T-cell (primary cell): ENCODE measurements around the gene MYZAP. TPM values are rescaled to one million over a fixed set of nuclear protein-coding genes. Genes with fewer than 3 reads are reported as not detected.

Experiments used
- ATAC-seq, 4 experiments: fragments of 200-7000 bp in 3 of 4; fragments of 150-1000 bp in 1 of 4; cut with Tn5 transposase; replicated peaks in 1 of 4; 1 replicate in 3 of 4; 2 replicates in 1 of 4; pipeline ENCODE4 v1.10.0; 2021; ENCODE audit warnings: moderate library complexity in 3 of 4, mild to moderate bottlenecking in 2 of 4, moderate number of reproducible peaks in 1 of 4
- CTCF ChIA-PET, 2 donors: fragments of 300-600 bp; sonication (Branson Sonifier 250); formaldehyde crosslinking; loops; one replicate each; lab custom pipeline; 2022; ENCODE audit warnings: antibody characterized with exemption in 2 of 2; lab: Charles Lee
- POLR2A ChIA-PET, 2 donors: fragments of 300-600 bp; sonication (Branson Sonifier 250); formaldehyde crosslinking; loops; one replicate each; lab custom pipeline; 2022; ENCODE audit warnings: antibody characterized with exemption in 2 of 2; lab: Charles Lee
- DNase-seq, 35 experiments: peaks; one replicate each; pipeline versions ENCODE4 v3.0.0 to v3.0.0-alpha.2; 2013 to 2023
- H3K27ac ChIP-seq: one replicate; pipeline ENCODE4 v1.5.1; 2013; ENCODE audit warnings: low read length
- H3K27me3 ChIP-seq, 2 experiments: replicated peaks in 1 of 2; 1 replicate in 1 of 2; 2 replicates in 1 of 2; pipeline versions ENCODE4 v1.6.1 to v1.7.0; 2013; ENCODE audit warnings: low read length in 1 of 2, mixed read lengths in 1 of 2; ENCODE audit not compliant: control insufficient read depth in 2 of 2, insufficient read depth in 2 of 2; ENCODE audit errors: extremely low read depth in 1 of 2
- H3K36me3 ChIP-seq, 2 donors: 1 replicate in 1 of 2; 2 replicates in 1 of 2; pipeline versions ENCODE4 v1.6.1 to v1.7.0; 2013; ENCODE audit warnings: low read length in 1 of 2; ENCODE audit not compliant: control insufficient read depth in 2 of 2, insufficient read depth in 1 of 2; ENCODE audit errors: extremely low read depth in 1 of 2
- H3K4me1 ChIP-seq, 2 experiments: 1 replicate in 1 of 2; 2 replicates in 1 of 2; pipeline versions ENCODE4 v1.6.1 to v1.7.0; 2013; ENCODE audit warnings: low read length in 2 of 2, mixed read lengths in 1 of 2; ENCODE audit not compliant: insufficient read depth in 2 of 2, control insufficient read depth in 1 of 2; ENCODE audit errors: extremely low read depth in 1 of 2
- H3K4me3 ChIP-seq, 2 donors: 1 replicate in 1 of 2; 2 replicates in 1 of 2; pipeline versions ENCODE4 v1.5.1 to v1.7.0; 2013; ENCODE audit warnings: mild to moderate bottlenecking in 2 of 2, low read length in 1 of 2, moderate library complexity in 1 of 2; ENCODE audit not compliant: control insufficient read depth in 1 of 2; ENCODE audit errors: extremely low read depth in 1 of 2
- H3K9me3 ChIP-seq: 2 replicates; pipeline ENCODE4 v1.7.0; 2013
- H3K27ac Mint-ChIP-seq, 2 donors: one replicate each; pipeline ENCODE4 v1.8.0; 2020 to 2021; ENCODE audit warnings: mild to moderate bottlenecking in 2 of 2, mixed read lengths in 2 of 2
- H3K27me3 Mint-ChIP-seq, 2 donors: one replicate each; pipeline ENCODE4 v1.8.0; 2021 to 2022; ENCODE audit warnings: mixed read lengths in 2 of 2
- H3K36me3 Mint-ChIP-seq: one replicate; pipeline ENCODE4 v1.8.0; 2021; ENCODE audit warnings: mixed read lengths
- H3K4me1 Mint-ChIP-seq, 3 donors: one replicate each; pipeline ENCODE4 v1.8.0; 2020 to 2022; ENCODE audit warnings: mixed read lengths in 3 of 3, mild to moderate bottlenecking in 1 of 3
- H3K4me3 Mint-ChIP-seq, 3 donors: one replicate each; pipeline ENCODE4 v1.8.0; 2020 to 2022; ENCODE audit warnings: mild to moderate bottlenecking in 3 of 3, mixed read lengths in 3 of 3, moderate library complexity in 3 of 3
- H3K9me3 Mint-ChIP-seq, 3 donors: one replicate each; pipeline ENCODE4 v1.8.0; 2020 to 2022; ENCODE audit warnings: mixed read lengths in 3 of 3
- WGBS: methylation state at CpG from one replicate; pipeline ENCODE4 v1.1.5; 2013; ENCODE audit warnings: missing lambda C conversion rate; ENCODE audit not compliant: insufficient coverage; 5-methylcytosine and 5-hydroxymethylcytosine counted together
- total RNA-seq, 35 experiments: library from RNA in 6 of 35; stranded (reverse) in 6 of 35; fragments of 120-200 nt in 1 of 35; gene quantifications; one replicate each; pipeline versions ENCODE4 v1.2.1 to v1.2.4 and lab custom pipeline; 2013 to 2026

The MYZAP gene
- total RNA-seq, 5 donors from 2014 or later (not counting 1 experiment from before 2014, with no cell fraction given): 0.58 to 1.9 (median 0.82) TPM

DNA sequence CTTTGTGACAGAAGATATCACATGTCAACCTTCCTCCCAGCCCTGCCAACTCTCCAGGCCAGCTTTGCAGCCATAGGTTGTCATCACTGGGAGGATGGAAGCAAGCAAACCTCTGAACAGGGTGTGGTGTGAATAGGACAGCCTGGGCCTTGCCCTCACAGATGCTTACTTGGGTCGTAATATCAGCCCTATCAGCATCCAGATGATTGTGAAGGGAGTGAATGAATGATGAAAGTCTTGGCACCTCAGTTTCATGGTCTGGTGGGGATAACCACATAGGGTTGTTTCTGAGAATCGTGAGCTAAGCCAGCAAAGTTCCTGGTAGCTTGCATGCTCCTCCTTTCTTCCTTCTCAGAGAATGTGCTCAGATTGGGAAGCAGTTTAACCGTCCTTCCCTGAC is 59.7 kb downstream of the MYZAP start:
- no peak overlapping the region for H3K27ac Mint-ChIP-seq
- 60% methylated on average over 1 of the region's 3 CpGs for WGBS
- H3K4me1 ChIP-seq: no peaks in the 10 kb centered on the region
- POLR2A ChIA-PET: interaction anchor here in 1 of 2 donors (0.6 kb wide), 1 partner anchor 96 kb away, joined by 3 read pairs; no protein-coding TSS in a partner anchor
- no peaks in the 10 kb centered on the region for H3K36me3 Mint-ChIP-seq
- H3K9me3 Mint-ChIP-seq: no peaks in the 10 kb centered on the region
- H3K27ac ChIP-seq: no peak overlapping the region
- CTCF ChIA-PET: interaction anchor here in 1 of 2 donors (0.6 kb wide), 1 partner anchor 27 kb away, joined by 3 read pairs; no protein-coding TSS in a partner anchor
- H3K4me1 Mint-ChIP-seq: no peaks in the 10 kb centered on the region
- peaks cover 0 to 2% of the 10 kb centered on the region in 2 experiments for H3K27me3 ChIP-seq
- no peak overlapping the region for H3K4me3 ChIP-seq
- ATAC-seq (no peak), DNase-seq (no peak)
- peaks cover 0 to 4% of the 10 kb centered on the region in 2 donors for H3K27me3 Mint-ChIP-seq
- H3K36me3 ChIP-seq: no peaks in the 10 kb centered on the region
- H3K4me3 Mint-ChIP-seq: no peak overlapping the region
- H3K9me3 ChIP-seq: no peaks in the 10 kb centered on the region

DNA sequence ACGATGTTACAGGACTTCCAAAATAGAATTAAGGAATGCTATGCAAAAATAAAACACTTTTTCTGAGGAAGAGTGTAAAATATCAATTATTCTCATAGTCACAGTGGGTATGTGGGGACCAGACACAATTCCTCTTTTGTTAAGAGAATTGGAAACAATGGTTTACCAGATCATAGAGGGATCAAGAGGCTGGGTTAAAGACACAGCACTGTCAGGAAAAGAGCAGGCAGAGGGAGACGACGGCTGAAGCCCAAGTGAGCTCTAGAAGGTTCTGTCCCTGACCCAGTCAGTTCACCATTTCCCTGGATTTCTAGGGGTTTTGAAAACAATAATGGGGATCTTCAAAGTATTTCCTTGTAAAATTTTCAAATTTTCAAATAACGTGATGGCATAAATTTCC is 60.8 kb downstream of the MYZAP start:
- H3K36me3 ChIP-seq: no peaks in the 10 kb centered on the region
- Mint-ChIP-seq H3K9me3 (no peaks in the 10 kb centered on the region), H3K27me3 (peaks cover 0 to 4% of the 10 kb centered on the region in 2 donors), H3K27ac (no peak overlapping the region), H3K4me1 (no peaks in the 10 kb centered on the region), H3K4me3 (no peak overlapping the region), H3K36me3 (no peaks in the 10 kb centered on the region)
- CTCF ChIA-PET: no interaction called here
- no peaks in the 10 kb centered on the region for H3K9me3 ChIP-seq
- H3K27me3 ChIP-seq: peaks cover 0 to 2% of the 10 kb centered on the region in 2 experiments
- WGBS: 100% methylated on average over 2 of the region's 4 CpGs
- no peak overlapping the region for H3K4me3 ChIP-seq
- no peak for DNase-seq
- no peaks in the 10 kb centered on the region for H3K4me1 ChIP-seq
- ATAC-seq: no peak
- H3K27ac ChIP-seq: no peak overlapping the region
- POLR2A ChIA-PET: no interaction called here

DNA sequence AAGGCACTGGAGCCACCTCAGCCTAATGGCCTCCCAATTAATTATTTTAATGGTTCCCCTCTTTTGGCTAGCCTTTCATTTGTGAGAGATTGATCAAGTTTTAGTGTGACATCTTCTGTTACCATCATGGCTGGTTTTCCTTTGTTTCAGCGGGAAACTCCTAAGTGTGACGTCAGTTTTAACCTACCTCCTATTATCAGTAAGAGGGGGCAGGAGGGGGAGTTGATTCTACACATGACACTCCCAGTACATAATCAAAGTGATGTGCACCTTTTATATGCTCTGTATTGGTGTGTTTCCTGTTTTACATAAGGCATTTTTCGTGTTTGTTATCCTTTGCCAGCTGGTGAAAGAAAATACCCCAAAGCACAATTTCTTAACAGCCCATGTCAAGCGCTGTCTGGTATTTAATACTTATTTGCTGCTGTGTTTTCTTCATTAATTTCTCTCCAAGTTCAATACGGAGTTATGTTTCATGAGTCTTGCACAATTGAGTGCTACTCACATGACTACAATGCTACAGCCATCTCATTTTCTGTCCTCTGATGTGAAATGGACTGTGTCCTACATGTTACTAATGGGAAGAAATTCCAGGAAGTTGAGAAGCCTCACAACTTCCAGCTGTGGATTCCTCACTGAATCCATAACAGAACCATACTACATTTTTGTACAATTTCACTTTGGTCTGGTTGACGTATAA is 62.6 kb downstream of the MYZAP start:
- no peak for ATAC-seq
- Mint-ChIP-seq H3K4me1 (no peaks in the 10 kb centered on the region), H3K36me3 (no peaks in the 10 kb centered on the region), H3K9me3 (no peaks in the 10 kb centered on the region), H3K27me3 (peaks cover 2 to 3% of the 10 kb centered on the region in 2 donors), H3K4me3 (no peak overlapping the region), H3K27ac (no peak overlapping the region)
- H3K27ac ChIP-seq: no peak overlapping the region
- H3K36me3 ChIP-seq: no peaks in the 10 kb centered on the region
- H3K4me3 ChIP-seq: no peak overlapping the region
- no peaks in the 10 kb centered on the region for H3K9me3 ChIP-seq
- H3K27me3 ChIP-seq: peaks cover 0 to 2% of the 10 kb centered on the region in 2 experiments
- no peak for DNase-seq
- CTCF ChIA-PET: interaction anchor here (0.6 kb wide), 5 partner anchors 56 to 1308 kb away, joined by 3 to 12 read pairs (median 5); no protein-coding TSS in a partner anchor
- no peaks in the 10 kb centered on the region for H3K4me1 ChIP-seq
- no CpG with 5 or more reads among the region's 6 CpGs for WGBS
- POLR2A ChIA-PET: interaction anchor here (0.6 kb wide), 2 partner anchors 23 to 1661 kb away, joined by 4 to 5 read pairs; no protein-coding TSS in a partner anchor

DNA sequence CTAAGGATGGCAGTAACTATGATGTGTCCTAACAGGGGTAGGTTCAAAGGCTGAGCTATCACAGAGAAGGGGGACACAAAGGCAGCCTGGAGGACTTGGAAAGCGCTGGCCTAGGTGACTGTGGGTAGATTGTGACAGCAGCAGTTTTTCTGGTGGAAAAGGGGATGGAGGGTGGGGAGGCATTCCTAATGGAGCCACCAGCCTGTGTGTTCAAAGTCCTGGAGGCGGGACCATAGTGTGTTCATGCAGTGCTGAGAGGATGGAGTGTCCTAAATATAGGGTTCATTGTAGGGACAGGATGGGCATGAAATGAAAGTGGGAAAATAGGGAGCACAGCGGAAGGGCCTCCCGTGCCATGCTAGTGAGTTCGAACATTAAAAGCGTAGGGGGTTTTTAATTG is 63.3 kb downstream of the MYZAP start:
- Mint-ChIP-seq H3K9me3 (no peaks in the 10 kb centered on the region), H3K36me3 (no peaks in the 10 kb centered on the region), H3K4me3 (no peak overlapping the region), H3K27me3 (peaks cover 0 to 3% of the 10 kb centered on the region in 2 donors), H3K27ac (no peak overlapping the region), H3K4me1 (no peaks in the 10 kb centered on the region)
- H3K36me3 ChIP-seq: no peaks in the 10 kb centered on the region
- no peaks in the 10 kb centered on the region for H3K4me1 ChIP-seq
- CTCF ChIA-PET: interaction anchor here (0.6 to 0.8 kb wide), 3 partner anchors 58 to 1307 kb away, joined by 3 read pairs; no protein-coding TSS in a partner anchor
- WGBS: 77% methylated on average over 3 of the region's 6 CpGs
- no peak for ATAC-seq
- H3K9me3 ChIP-seq: no peaks in the 10 kb centered on the region
- POLR2A ChIA-PET: interaction anchor here (0.6 to 0.7 kb wide), 3 partner anchors 13 to 66 kb away, joined by 3 to 5 read pairs (median 3); no protein-coding TSS in a partner anchor
- DNase-seq: no peak
- H3K4me3 ChIP-seq: no peak overlapping the region
- H3K27ac ChIP-seq: no peak overlapping the region
- H3K27me3 ChIP-seq: peaks cover 0 to 2% of the 10 kb centered on the region in 2 experiments

DNA sequence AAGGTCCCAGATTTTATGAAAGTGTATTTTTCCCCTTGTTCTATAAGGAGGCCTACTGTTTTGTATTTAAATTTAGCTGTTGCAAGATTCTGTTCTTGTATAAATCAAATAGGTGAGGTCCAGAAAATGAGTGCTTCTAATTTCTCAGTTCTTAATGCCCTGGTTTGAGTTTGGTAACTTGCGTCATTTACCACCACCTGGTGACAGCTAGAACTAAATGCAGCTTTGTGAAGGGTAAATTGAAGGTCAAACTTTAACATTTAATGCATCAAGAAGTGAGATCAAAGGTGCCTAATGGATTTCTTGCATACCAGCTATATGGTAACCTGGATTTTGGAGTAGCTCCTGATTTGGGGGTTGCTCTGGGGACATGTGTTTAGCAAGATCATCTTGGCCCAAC is 64.1 kb downstream of the MYZAP start:
- ChIA-PET CTCF (interaction anchor here (0.8 to 1.4 kb wide), 3 partner anchors 92 to 95 kb away, joined by 3 to 5 read pairs (median 3); no protein-coding TSS in a partner anchor), POLR2A (interaction anchor here in 1 of 2 donors (0.5 kb wide), 1 partner anchor 1389 kb away, joined by 3 read pairs; no protein-coding TSS in a partner anchor)
- Histone ChIP-seq H3K27me3 (peaks cover 0 to 2% of the 10 kb centered on the region in 2 experiments), H3K4me3 (no peak overlapping the region), H3K9me3 (no peaks in the 10 kb centered on the region), H3K27ac (no peak overlapping the region), H3K36me3 (no peaks in the 10 kb centered on the region), H3K4me1 (no peaks in the 10 kb centered on the region)
- Mint-ChIP-seq H3K27ac (no peak overlapping the region), H3K4me3 (no peak overlapping the region), H3K36me3 (no peaks in the 10 kb centered on the region), H3K9me3 (no peaks in the 10 kb centered on the region), H3K27me3 (peaks cover 0 to 3% of the 10 kb centered on the region in 2 donors), H3K4me1 (no peaks in the 10 kb centered on the region)
- no peak for DNase-seq
- no peak for ATAC-seq
- no CpG with 5 or more reads among the region's 1 CpG for WGBS

DNA sequence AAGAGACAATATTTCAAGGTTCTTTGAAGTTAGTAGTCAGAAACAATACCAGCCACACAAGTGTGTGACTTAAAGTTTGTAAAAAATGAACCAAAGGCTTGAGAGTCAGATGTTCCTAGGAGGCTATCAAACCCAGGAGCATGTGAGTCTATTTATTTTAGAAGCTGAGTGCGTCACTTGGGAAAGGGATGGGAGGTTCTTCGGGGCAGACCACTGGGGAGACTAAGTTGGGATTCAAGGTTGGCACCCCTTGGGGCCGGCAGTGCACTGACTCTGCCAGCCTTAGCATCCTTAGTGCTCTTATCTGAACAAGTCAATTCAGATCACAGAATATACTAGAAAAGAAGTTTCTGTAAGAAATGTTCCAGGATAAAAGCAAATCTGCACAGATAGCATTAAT is 64.7 kb downstream of the MYZAP start:
- Histone ChIP-seq H3K27me3 (no peaks in the 10 kb centered on the region), H3K9me3 (no peaks in the 10 kb centered on the region), H3K4me3 (no peak overlapping the region), H3K27ac (no peak overlapping the region), H3K36me3 (no peaks in the 10 kb centered on the region), H3K4me1 (no peaks in the 10 kb centered on the region)
- Mint-ChIP-seq H3K27me3 (peaks cover 0 to 3% of the 10 kb centered on the region in 2 donors), H3K4me1 (no peaks in the 10 kb centered on the region), H3K36me3 (no peaks in the 10 kb centered on the region), H3K4me3 (no peak overlapping the region), H3K27ac (no peak overlapping the region), H3K9me3 (no peaks in the 10 kb centered on the region)
- ATAC-seq (no peak), DNase-seq (no peak)
- CTCF ChIA-PET: interaction anchor here (0.9 to 1.4 kb wide), 2 partner anchors 93 to 96 kb away, joined by 3 to 5 read pairs; no protein-coding TSS in a partner anchor
- POLR2A ChIA-PET: no interaction called here
- WGBS: no CpG with 5 or more reads among the region's 3 CpGs
